K562 (cell line): ENCODE measurements around the gene PDZK1IP1. TPM values are rescaled to one million over a fixed set of nuclear protein-coding genes. Genes with fewer than 3 reads are reported as not detected.

Experiments used
- ASH1L ChIP-seq: fragments of 450-650 bp; IDR thresholded peaks from 2 replicates; pipeline ENCODE4 v1.6.1; 2018; ENCODE audit warnings: borderline replicate concordance, mild to moderate bottlenecking, low read depth; ENCODE audit not compliant: partially characterized antibody
- CBX1 ChIP-seq: sonication (generic); IDR thresholded peaks from 2 replicates; pipeline ENCODE4 v1.6.1; 2016; ENCODE audit warnings: antibody characterized with exemption, low read depth, mild to moderate bottlenecking
- IRF9 ChIP-seq: fragments of 450-650 bp; IDR thresholded peaks from 2 replicates; pipeline ENCODE4 v1.6.1; 2016; ENCODE audit warnings: missing biosample characterization, missing genetic modification characterization
- OTX1 ChIP-seq: fragments of 450-650 bp; formaldehyde crosslinking; IDR thresholded peaks from 2 replicates; pipeline ENCODE4 v1.4.0; 2022; ENCODE audit warnings: mild to moderate bottlenecking
- POLR3A ChIP-seq: IDR thresholded peaks from 2 replicates; pipeline ENCODE4 v1.6.1; 2011; ENCODE audit warnings: borderline replicate concordance, mild to moderate bottlenecking, moderate library complexity; ENCODE audit not compliant: insufficient read length, insufficient read depth; ENCODE audit errors: extremely low read depth
- TAF15 ChIP-seq: fragments of 200-400 bp; formaldehyde crosslinking; IDR thresholded peaks from 2 replicates; pipeline ENCODE4 v1.6.1; 2017; ENCODE audit warnings: mild to moderate bottlenecking, low read depth, low read length, moderate library complexity
- TRIM28 ChIP-seq: fragments of 450-650 bp; IDR thresholded peaks from 2 replicates; pipeline ENCODE4 v1.6.1; 2017
- ZBTB12 ChIP-seq: fragments of 250-450 bp; sonication (Bioruptor Pico); IDR thresholded peaks from 2 replicates; pipeline ENCODE4 v1.4.0; 2020
- ZFPM2 ChIP-seq: fragments of 250-450 bp; sonication (Bioruptor Pico); IDR thresholded peaks from 2 replicates; pipeline ENCODE4 v1.5.1; 2022; ENCODE audit warnings: mild to moderate bottlenecking
- ZFX ChIP-seq: sonication (generic); formaldehyde crosslinking; IDR thresholded peaks from 2 replicates; pipeline ENCODE4 v1.8.0; 2022; ENCODE audit warnings: mild to moderate bottlenecking, missing genetic modification reagents, moderate library complexity
- ZNF263 ChIP-seq: sonication (generic); formaldehyde crosslinking; IDR thresholded peaks from 2 replicates; pipeline ENCODE4 v1.8.0; 2022; ENCODE audit warnings: mild to moderate bottlenecking, missing genetic modification reagents, borderline replicate concordance
- ZNF280A ChIP-seq: fragments of 450-650 bp; IDR thresholded peaks from 2 replicates; pipeline ENCODE4 v1.6.1; 2018; ENCODE audit warnings: mild to moderate bottlenecking, low read depth; ENCODE audit not compliant: partially characterized antibody
- ZNF318 ChIP-seq, 2 experiments: fragments of 450-650 bp; IDR thresholded peaks; 2 replicates each; pipeline ENCODE4 v1.6.1; 2016; ENCODE audit warnings: mild to moderate bottlenecking in 2 of 2, borderline replicate concordance in 1 of 2, low read depth in 1 of 2, moderate library complexity in 1 of 2
- polyA plus RNA-seq, 8 experiments: library from polyadenylated mRNA; depleted of rRNA in 4 of 8; stranded (reverse) in 5 of 8; unstranded in 3 of 8; fragments of >200 nt; fragmentation: Nextera tagmentation in 2 of 8; fragmentation: Illumina TruSeq in 1 of 8; extraction: Ambion mirVana in 2 of 8; extraction: Trizol in 1 of 8; gene quantifications; 2 replicates each; pipeline versions ENCODE4 v1.2.1 to v1.2.3, GENCODE V29; 2011 to 2014; ENCODE audit warnings: inconsistent platforms in 1 of 8, missing spikeins in 1 of 8
- total RNA-seq, 7 experiments: library from RNA; depleted of rRNA in 6 of 7; stranded (reverse); fragments of >200 nt in 6 of 7; fragmentation: Illumina TruSeq in 2 of 7; extraction: Trizol in 2 of 7; gene quantifications; 2 replicates each; pipeline versions ENCODE4 v1.2.1 to v1.2.3, GENCODE V29; 2011 to 2021; ENCODE audit warnings: low replicate concordance in 1 of 7

PDZK1IP1 gene
- total and polyA plus RNA-seq, 9 of the 15 experiments (the other 6 are each of a cell fraction or from before 2014, with no cell fraction given), result 0.17 to 0.68 (median 0.53) TPM; not detected in 2

- no peak for TF ChIP-seq ZFX
- TF ChIP-seq POLR3A, result no peak
- no peak for TF ChIP-seq IRF9 (tag)
- TF ChIP-seq ZBTB12 (CRISPR knock-in tag), result peak; percentile 96
- TF ChIP-seq TRIM28, result peak; percentile 57; the same call in 1 of the 2 replicates
- TF ChIP-seq ZNF280A, result no peak
- peak; percentile 28 for TF ChIP-seq ASH1L
- TF ChIP-seq CBX1, result no peak
- TF ChIP-seq TAF15, result no peak
- no peak for TF ChIP-seq ZNF318 (IDR thresholded peaks at IDR 0.05; ENCODE audit: borderline replicate concordance in 1 of 2, low read depth in 1 of 2)
- TF ChIP-seq OTX1 (CRISPR knock-in tag), result no peak
- no peak for TF ChIP-seq ZFPM2 (CRISPR knock-in tag)
- TF ChIP-seq ZNF263 (CRISPR knock-in tag), result no peak; the same call in none of the 2 replicates
Measured at GRCh38 chr1:47179017-47179987, 10.5 kb downstream of the PDZK1IP1 start (continued).
